UCSD-AML1 (cell line): ENCODE measurements around the gene SYT5.

ENCODE experiments used
- DNase-seq: peaks from one replicate; lab custom pipeline; 2025; ENCODE audit not compliant: unreplicated experiment; lab: John Stamatoyannopoulos, UW

Gene SYT5

DNA sequence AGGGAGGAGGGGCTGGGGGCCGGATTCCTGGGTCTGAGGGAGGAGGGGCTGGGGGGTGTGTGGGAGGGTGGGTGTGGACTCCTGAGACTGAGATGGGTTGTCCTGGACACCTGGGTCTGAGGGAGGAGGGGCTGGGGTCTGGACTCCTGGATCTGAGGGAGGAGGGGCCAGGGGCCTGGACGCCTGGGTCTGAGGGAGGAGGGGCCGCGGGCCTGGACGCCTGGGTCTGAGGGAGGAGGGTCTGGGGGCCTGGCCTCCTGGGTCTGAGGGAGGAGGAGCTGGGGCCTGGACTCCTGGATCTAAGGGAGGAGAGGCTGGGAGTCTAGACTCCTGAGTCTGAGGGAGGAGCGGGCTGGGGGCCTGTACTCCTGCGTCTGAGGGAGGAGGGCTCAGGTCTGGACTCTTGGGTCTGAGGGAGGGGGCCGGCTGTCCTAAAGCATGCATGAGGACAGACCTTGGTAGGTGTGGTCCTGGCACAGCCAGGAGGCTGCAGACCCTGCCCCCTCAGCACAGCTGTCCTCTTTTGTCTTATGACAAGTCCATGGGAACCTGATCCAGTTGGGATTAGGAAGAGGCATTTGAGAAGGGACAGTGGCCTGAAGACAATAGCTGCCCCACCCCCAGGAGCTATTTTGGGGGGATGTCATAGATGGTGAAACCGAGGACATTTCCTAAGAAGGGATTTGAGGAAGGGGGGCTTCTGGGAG is 32.4 kb downstream of the SYT5 start:
- no peak for DNase-seq

DNA sequence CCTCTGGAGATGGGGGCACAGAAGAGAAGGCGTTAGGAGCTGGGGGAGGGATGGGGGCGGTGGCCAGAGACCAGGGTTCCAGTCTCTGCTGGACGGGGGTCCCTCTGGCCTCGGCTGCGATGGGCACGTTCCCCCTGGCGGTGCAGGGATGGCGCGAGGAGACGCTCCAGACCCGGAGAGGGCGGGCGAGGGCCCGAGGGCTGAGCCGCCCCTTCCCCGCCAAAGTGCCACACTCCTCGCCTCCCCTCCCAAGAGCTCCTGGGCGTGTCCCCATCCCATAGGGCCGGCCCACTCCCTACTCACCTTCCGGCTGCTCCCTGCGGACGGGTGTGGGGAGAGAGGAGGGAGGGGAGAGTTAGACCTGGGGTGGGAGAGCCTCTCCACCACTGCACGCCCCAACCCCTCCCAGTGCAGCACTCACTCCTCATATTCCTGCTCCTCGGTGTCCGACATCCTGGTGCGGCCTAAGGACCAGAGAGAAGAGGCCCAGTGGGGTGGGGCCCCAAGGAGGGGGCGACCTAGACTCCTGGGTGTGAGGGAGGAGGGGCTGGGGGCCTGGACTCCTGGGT is 33.3 kb downstream of the SYT5 start:
- peak; percentile 84 for DNase-seq

DNA sequence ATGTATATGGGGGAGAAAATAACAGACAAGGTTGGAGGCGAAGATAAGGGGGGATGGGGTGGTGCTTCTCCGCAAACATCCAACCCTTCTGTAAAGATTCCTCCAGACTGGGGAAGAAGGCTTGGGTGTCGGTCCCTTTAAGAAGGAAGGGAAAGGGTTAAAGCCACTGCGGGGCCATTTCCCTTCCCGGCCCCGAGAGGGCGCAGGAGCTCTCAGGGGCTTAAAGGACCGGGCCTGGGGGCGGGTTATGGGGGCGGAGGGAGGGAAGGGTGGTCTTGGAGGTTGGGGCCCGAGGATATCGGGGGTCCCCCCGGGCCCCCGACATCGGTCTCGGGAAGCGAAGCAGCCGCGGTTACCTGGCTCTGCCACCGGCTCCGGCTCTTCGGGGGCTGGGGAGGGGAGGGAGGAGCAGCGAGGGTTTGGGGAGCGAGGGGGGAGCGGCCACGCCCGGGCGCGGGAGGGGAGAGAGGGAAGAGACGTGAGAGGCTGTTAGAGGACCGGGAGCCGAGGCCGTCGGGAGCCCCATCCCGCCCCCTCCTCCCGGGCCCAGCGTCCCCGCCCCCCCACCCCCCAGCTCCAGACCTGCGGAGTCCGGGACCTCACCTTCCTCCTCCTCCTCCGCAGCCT is 33.9 kb downstream of the SYT5 start:
- DNase-seq, result peak; percentile 90

DNA sequence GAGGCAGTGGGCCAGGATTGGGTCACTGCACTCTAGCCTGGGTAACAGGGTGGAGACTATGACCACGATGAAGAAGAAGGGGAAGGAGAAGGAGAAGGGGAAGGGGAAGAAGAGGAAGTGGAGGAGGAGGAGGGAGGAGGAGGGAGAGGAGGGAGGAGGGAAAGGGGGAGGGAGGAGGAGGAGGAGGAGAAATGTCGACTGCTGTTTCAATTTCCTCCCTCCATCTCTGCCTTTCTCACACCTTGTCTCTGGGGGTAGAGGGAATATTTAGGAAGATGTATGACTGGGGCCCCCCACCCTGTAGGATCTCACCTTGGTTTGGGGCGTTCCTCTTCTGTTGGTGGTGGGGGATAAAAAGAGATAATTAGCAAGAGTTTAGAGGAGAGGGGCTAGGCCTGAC is 34.9 kb downstream of the SYT5 start:
- no peak for DNase-seq

DNA sequence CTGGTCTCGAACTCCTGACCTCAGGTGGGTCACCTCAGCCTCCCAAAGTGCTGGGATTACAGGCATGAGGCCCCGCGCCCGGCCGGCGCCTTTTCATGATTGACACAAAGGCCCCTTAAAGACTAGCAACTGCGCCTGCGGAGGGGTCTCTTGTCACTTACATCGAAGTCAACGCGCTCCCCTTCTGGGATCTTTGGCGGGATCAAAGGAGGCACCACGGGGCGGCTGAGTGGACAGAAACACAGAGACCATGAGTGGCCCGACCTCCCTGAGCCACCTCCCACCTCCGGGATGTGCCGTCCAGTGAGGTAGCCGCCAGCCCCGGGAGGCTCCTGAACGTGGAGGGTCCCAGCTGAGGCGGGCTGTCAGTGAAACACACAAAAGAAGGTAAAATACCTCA is 38.4 kb downstream of the SYT5 start:
- no peak for DNase-seq

DNA sequence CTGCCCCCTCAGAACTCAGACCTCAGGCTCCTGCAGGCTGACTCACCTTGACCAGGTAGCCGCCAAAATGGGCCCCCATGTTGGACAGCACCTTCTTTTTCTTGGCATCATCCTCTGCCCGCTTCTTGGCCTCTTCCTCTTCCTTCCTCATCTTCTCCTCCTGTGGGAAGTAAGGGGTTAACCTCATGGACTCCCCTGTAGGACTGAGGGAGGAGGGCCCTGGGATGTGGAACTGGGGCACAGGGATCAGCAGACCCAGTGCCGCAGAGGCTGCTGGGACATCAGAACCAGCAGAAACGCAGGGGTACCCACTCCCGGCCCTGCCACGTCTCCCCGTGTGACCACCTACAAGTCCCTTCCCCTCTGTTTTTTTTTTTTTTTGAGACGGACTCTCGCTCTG is 42.2 kb downstream of the SYT5 start:
- DNase-seq, result no peak

DNA sequence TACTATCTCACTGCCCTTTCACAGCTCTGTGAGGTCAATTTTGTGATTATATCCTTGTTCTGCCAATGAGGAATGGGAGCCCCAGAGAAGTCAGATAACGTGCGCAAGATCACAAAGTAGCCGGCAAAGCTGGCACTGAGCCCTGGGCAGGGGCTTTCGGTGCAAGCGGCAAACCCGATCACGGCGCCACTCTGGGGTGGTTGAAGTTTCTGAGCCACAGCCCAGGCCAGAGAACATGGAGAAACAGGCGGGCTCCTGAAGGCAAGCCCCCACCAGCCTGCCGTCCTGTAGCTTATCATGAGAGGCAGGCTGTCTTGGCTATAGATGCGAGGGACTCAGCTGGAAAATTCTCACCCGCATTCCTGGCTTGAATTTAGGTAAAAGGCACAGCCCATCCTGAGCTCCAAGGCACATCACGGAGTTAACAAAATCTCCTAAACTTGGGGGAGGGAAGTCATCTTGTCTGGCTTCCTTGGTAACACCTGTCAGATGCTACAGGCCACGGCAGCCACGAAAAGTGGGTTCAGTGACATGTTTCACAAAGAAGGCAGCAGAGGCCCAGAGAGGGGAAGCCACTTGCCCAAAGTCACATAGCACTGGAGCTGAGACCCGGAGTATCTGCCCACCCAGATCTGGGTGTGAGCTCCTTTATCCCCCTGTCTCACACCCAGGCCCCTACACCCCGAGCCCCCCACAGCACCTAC is 43.5 kb downstream of the SYT5 start:
- DNase-seq, result no peak

DNA sequence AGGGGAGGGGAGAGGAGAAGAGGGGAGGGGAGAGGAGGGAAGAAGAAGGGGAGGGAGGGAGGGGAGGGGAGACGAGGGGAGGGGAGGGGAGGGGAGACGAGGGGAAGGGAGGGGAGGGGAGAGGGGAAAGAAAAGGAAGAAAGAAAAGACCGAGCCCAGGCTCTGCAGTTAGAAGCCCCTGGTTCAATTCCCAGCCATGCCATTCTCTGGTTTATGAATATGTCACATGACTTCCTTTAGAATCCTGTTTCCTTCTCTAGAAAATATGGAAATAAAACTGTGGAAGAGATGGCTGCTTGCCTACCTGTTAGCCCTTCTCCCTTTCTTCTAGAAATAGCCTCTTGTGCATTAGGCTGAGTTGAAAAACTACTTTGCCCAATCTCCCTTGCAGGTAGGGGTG is 45.4 kb downstream of the SYT5 start:
- DNase-seq, result no peak

DNA sequence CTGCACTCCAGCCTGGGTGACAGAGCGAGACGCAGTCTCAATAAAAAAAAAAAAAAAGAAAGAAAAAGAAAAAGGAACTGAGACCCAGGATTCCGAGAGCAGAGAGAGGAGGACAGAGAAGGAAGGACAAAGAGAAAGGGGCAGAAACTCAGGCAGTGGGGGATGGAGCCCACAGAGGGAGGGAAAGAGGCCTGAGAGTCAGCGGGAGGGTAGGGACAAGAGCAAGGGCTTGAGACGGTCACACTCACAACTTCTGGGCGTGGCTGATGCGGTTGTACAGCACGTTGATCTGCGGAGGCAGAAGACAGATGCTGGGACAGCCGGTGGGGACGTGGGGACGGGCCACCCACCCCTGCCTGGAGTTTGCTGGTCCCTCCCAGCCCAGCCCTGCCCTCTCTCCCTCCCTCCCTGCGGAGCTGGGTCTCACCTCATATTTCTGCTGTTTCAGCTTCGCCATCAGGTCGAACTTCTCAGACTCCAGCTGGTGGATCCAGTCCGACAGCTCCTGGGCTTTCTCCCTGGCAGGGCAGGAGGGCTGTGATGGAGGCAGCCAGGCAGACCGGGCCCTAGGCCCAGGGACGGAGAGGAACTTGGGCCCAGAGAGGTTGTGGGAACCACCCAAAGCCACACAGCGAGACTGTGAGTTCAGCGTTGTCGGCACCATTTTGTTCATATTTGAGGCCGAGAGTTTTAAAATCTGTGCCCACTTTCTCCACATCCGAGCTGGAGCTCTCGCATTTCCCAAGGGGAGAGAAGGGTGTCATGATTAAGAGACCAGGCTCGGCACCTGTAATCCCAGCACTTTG is 46.2 kb downstream of the SYT5 start:
- no peak for DNase-seq

DNA sequence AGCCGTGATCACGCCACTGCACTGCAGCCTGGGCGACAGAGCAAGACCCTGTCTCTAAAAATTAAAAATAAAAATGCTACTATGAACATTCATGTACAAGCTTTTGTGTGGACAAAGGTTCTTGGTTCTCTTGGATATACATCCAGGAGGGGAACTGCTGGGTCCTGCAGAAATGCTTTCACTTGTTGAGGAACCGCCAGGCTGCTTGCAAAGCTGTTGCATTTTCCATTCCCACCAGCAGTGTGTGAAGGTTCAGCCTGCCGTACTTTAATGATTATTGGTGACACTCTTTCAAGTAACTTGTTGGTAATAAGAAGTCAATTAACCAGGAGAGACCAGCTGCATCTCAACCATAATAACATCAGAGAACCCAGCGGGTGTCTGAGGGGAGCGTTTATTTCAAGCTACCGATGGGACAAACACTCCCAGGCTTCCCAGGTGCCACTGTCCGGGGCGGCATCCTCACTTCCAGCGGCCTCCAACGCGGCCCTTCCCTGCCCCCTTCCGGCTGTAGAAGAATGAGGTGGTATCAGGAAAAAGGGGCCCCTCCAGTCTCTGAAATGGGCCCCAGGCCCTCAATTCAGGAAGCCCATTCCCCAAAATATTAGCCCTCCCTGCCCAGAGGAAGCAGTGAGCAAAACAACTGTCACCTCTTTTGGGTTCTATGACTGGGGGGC is 47.5 kb downstream of the SYT5 start:
- DNase-seq, result no peak

DNA sequence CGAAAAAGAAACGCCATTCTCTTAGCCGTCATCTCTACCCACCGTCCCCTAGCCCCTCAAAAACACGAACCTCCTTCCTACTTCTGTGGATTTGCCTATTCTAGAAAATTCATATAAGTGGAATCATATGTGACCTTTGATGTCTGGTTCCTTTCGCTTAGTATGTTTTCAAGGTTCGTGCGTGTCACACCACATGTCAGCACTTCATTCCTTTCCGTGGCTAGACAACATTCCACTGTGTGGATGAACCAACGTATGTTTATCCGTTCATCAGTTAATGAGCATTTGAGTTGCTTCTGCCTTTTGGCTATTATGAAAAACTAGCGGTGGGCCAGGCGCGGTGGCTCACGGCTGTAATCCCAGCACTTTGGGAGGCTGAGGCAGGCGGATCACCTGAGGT is 48.7 kb downstream of the SYT5 start:
- no peak for DNase-seq
